ENCODE data around the gene LEF1.
A peak's percentile ranks its signal among the peaks of the same experiment; 100 is the strongest.

Gene LEF1

DNA sequence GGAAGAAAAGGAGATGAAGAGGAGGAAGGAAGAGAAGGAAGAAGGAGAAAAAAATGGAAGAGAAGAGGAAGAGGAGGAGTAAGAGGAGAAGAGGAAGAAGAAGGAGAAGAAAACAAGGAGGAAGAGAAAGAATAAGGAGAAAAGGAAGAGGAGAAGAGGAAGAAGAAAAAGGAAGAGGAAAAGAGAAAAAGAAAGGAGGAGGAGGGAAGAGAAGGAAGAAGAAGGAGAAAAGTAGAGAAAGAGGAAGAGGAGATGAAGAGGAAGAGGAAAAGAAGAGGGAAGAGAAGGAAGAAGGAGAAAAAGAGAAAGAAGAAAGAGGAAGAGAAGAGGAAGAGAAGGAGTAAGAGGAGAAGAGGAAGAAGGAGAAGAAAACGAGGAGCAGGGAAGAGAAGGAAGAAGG, 11.8 kb upstream of the LEF1 start:
- no peak for TF ChIP-seq CTCF (IDR thresholded peaks at IDR 0.05)
- TF ChIP-seq ZFX (IDR thresholded peaks at IDR 0.05; ENCODE audit: borderline replicate concordance), result no peak
- H3K27ac ChIP-seq, result no peak overlapping the region

GRCh38 chr4:108175966-108176365, 7.2 kb upstream of the LEF1 start:
- TF ChIP-seq ZFX (IDR thresholded peaks at IDR 0.05; ENCODE audit: borderline replicate concordance) (no peak), CTCF (IDR thresholded peaks at IDR 0.05) (no peak)
- no peak overlapping the region for H3K27ac ChIP-seq

DNA sequence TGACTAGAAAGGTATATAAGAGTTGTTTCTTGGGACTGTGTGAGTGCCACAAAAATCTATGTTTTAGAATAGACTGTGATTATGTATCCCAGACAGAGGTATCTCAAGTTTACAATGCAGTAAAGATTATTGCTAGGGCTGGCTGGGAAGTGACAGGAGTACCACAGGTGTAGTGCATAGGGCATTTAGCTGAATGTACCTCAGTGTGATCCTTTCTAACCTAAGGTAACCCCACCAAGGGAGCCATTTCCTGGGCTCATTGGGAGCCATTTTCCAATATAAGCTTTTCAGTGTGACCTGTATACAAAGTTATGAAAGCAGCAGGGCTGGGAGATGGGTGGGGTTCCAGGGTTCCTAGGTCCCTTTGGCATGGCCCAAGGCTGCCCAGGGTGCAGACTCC, 6.1 kb upstream of the LEF1 start:
- TF ChIP-seq CTCF (IDR thresholded peaks at IDR 0.05) (no peak), ZFX (IDR thresholded peaks at IDR 0.05; ENCODE audit: borderline replicate concordance) (no peak)

DNA sequence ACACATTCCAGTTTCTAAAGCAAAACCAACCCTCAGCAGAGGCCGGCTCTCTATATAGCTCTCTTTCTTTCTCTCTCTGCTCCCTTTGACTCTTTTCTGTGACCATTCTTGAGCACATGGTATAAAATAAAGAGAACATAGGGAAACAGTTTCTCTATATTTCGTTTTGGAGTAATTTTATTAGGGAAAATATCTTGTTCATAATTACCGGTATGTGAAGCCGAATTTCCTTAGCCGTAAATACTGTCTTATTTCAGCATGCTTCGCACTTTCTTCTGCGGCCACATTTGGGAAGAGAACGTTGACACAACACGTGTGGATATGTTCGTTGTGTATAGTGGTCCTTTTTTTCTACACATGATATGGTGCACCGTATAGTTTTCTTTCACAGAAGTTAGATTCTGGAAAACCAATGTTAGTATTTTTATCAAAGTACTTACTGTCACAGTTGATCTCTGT, 4.9 kb upstream of the LEF1 start:
- TF ChIP-seq ZFX (IDR thresholded peaks at IDR 0.05; ENCODE audit: borderline replicate concordance), result no peak
- no peak for TF ChIP-seq CTCF (IDR thresholded peaks at IDR 0.05)

More for the DNA sequence above, 6.1 kb upstream of the LEF1 start:
- H3K27ac ChIP-seq, result no peak overlapping the region

GRCh38 chr4:108172753-108173598, 4.2 kb upstream of the LEF1 start:
- H3K27ac ChIP-seq, result peak overlapping the region; percentile 69
- TF ChIP-seq CTCF (IDR thresholded peaks at IDR 0.05) (peak; percentile 12; the same call in 1 of the 2 replicates), ZFX (IDR thresholded peaks at IDR 0.05; ENCODE audit: borderline replicate concordance) (no peak)

More for the DNA sequence above, 4.9 kb upstream of the LEF1 start:
- H3K27ac ChIP-seq, result peak overlapping the region; percentile 69

DNA sequence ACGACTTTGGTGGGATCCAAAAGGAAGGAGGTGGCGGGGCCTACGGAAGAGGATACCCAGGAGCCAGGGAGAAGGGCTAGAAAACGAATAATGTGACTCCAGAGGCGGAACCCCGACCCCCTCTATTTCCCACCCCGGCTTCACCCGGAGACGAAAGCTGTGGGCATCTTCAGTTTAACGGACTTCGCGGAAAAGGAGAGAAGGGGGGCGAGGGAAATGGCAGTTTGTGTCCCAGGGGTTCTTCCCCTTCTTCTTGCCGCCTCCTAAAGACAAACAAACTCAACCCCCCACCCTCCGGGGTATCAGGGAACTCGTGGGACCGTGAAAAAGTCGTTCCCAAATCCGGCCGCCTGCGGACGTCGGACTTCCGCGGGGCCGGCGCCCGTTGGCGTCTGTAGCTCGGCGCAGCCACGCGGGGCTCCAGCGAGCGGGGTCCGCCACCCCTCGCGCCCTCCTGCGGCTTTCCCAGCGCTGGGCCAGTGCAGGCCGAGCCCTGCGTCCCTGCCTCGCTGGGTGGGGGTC, 3.6 kb upstream of the LEF1 start:
- H3K27ac ChIP-seq, result peak overlapping the region; percentile 69
- peak; percentile 30 for TF ChIP-seq CTCF (IDR thresholded peaks at IDR 0.05)
- TF ChIP-seq ZFX (IDR thresholded peaks at IDR 0.05; ENCODE audit: borderline replicate concordance), result no peak

Data from 22Rv1 (cell line).